ENCODE results near the gene RORC. TPM values are rescaled to one million over a fixed set of nuclear protein-coding genes. Genes with fewer than 3 reads are reported as not detected.

RORC gene
- total and polyA plus RNA-seq, 4 donors, result 7.6 to 24.7 (median 9.6) TPM

DNA sequence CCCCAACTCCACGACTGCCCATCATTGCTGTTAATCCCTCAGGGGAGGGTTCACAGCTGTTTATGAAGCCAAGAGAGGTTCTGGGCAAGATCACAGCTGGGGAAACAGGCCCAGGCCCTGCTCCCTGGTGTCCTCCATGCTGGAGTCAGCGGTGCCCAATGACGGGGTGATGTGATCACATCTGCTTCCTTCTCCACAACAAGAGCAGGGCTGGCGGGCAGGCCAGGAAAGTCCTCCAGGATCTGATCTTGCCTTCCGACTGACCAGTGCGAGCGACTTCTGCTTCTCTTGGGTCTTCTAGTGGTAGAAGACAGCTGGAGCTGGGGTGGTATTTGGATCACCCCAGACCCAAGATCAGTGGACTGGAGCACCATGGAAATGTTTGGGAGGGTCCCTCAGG lies 25.4 kb downstream of the RORC start:
- no peak overlapping the region for H3K27ac ChIP-seq (ENCODE audit: low read depth in 1 of 2, low read length in 1 of 2)
- peaks cover 0 to 4% (median 0%) of the 10 kb centered on the region in 3 donors for H3K27me3 ChIP-seq (ENCODE audit: control insufficient read depth in 3 of 3, insufficient read depth in 3 of 3, low read length in 2 of 3)
- no peaks in the 10 kb centered on the region for H3K9me3 ChIP-seq (ENCODE audit: control insufficient read depth in 4 of 4, insufficient read depth in 3 of 4, low read length in 3 of 4)
- ATAC-seq (ENCODE audit: insufficient read depth, low FRiP score) (no peak), DNase-seq (no peak)
- peaks cover 0 to 3% (median 0%) of the 10 kb centered on the region in 4 donors for H3K36me3 ChIP-seq (ENCODE audit: control insufficient read depth in 4 of 4, insufficient read depth in 4 of 4, low read length in 4 of 4)
- 89% methylated on average over 7 of the region's 7 CpGs for WGBS, 2 donors
- no peak overlapping the region for H3K4me3 ChIP-seq
- H3K9ac ChIP-seq (ENCODE audit: insufficient read depth in 1 of 2, low read length in 2 of 2), result no peak overlapping the region
- H3K4me1 ChIP-seq (ENCODE audit: control insufficient read depth in 5 of 5, insufficient read depth in 5 of 5, low read length in 5 of 5), result no peaks in the 10 kb centered on the region
- TF ChIP-seq, protein P1, sequence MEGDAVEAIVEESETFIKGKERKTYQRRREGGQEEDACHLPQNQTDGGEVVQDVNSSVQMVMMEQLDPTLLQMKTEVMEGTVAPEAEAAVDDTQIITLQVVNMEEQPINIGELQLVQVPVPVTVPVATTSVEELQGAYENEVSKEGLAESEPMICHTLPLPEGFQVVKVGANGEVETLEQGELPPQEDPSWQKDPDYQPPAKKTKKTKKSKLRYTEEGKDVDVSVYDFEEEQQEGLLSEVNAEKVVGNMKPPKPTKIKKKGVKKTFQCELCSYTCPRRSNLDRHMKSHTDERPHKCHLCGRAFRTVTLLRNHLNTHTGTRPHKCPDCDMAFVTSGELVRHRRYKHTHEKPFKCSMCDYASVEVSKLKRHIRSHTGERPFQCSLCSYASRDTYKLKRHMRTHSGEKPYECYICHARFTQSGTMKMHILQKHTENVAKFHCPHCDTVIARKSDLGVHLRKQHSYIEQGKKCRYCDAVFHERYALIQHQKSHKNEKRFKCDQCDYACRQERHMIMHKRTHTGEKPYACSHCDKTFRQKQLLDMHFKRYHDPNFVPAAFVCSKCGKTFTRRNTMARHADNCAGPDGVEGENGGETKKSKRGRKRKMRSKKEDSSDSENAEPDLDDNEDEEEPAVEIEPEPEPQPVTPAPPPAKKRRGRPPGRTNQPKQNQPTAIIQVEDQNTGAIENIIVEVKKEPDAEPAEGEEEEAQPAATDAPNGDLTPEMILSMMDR (IDR thresholded peaks at IDR 0.05; ENCODE audit: control extremely low read depth, extremely low read depth), result no peak

DNA sequence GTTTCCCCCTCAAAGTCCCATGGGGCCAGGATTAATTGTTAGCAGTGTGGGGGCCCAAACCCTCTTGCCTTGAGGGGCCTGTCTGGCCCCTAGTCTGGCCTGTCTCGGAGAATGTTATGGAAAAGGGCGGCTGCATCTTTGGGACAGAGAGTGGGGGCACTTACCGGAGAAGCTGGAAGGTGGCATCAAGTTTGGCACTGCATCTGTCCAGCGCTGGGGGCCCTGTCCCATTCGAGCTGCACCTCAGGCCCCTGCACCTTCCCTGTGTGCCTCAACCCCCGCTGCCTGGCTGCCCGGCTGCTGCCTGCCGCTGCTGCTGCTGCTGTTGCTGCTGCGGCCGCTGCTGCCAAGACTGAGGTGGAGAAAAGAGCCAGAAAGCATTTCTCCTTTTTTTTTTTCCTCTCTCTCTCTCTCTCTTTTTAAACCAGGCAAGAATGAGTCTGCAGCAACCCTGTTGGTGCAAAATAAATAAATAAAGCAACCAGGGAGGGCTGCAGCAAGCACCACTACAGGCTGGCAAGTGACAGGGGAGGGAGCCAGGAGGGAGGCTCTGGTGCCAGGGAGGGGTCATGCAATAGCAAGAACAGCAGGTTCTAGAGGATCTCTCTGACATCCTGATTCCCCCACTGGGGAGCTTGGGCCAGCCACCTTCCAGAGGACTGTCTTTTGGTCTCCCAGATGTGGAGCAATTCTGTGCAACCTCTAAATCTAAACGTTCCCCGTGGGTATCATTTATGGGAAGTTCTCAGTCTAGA lies 26.4 kb downstream of the RORC start, which contains the start of gene LINGO4:
Gene LINGO4 (minus strand): TSS at position 354 of the 755 bp plus-strand sequence. CDS start 2,715 bp downstream, outside the sequence.
- TF ChIP-seq, protein P1 (IDR thresholded peaks at IDR 0.05; ENCODE audit: control extremely low read depth, extremely low read depth), result no peak
- Histone ChIP-seq H3K27ac (ENCODE audit: low read depth in 1 of 2, low read length in 1 of 2) (no peak within 1 kb of the TSS), H3K36me3 (ENCODE audit: control insufficient read depth in 4 of 4, insufficient read depth in 4 of 4, low read length in 4 of 4) (peaks cover 0 to 3% (median 0%) of the 10 kb centered on the region in 4 donors), H3K9ac (ENCODE audit: insufficient read depth in 1 of 2, low read length in 2 of 2) (no peak within 1 kb of the TSS), H3K4me1 (ENCODE audit: control insufficient read depth in 5 of 5, insufficient read depth in 5 of 5, low read length in 5 of 5) (no peaks in the 10 kb centered on the region), H3K9me3 (ENCODE audit: control insufficient read depth in 4 of 4, insufficient read depth in 3 of 4, low read length in 3 of 4) (no peaks in the 10 kb centered on the region), H3K4me3 (no peak within 1 kb of the TSS), H3K27me3 (ENCODE audit: control insufficient read depth in 3 of 3, insufficient read depth in 3 of 3, low read length in 2 of 3) (peaks cover 0 to 4% (median 2%) of the 10 kb centered on the region in 3 donors)
- 71 to 75% methylated on average over 12 of the region's 12 CpGs for WGBS, 2 donors
- ATAC-seq (ENCODE audit: insufficient read depth, low FRiP score), result no peak
- DNase-seq, result no peak

DNA sequence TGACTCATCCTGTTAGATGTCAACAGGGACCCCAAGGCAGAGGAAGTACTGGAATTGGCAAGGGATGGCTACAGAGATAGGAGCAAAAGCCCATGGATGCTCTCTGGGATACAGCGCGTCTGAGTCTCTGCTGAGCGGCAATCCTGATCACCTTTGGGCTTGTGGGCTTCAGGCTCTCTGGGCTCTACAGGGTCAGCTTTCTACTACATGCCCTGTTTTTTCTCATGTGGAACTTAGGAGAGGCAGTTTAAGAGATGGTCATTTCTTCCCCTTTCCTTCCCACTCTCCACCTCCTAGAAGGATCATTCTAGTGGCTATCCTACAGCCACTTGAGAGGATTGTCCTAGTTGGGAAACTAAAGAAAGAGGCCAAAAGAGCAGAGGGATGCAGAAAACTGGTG lies 27.7 kb downstream of the RORC start:
- no peak overlapping the region for H3K9ac ChIP-seq (ENCODE audit: insufficient read depth in 1 of 2, low read length in 2 of 2)
- H3K36me3 ChIP-seq (ENCODE audit: control insufficient read depth in 4 of 4, insufficient read depth in 4 of 4, low read length in 4 of 4), result peaks cover 0 to 3% (median 0%) of the 10 kb centered on the region in 4 donors
- WGBS, 2 donors, result 97 to 100% methylated on average over 3 of the region's 3 CpGs
- H3K4me1 ChIP-seq (ENCODE audit: control insufficient read depth in 5 of 5, insufficient read depth in 5 of 5, low read length in 5 of 5), result no peaks in the 10 kb centered on the region
- H3K27me3 ChIP-seq (ENCODE audit: control insufficient read depth in 3 of 3, insufficient read depth in 3 of 3, low read length in 2 of 3), result peaks cover 0 to 13% (median 4%) of the 10 kb centered on the region in 3 donors
- H3K9me3 ChIP-seq (ENCODE audit: control insufficient read depth in 4 of 4, insufficient read depth in 3 of 4, low read length in 3 of 4), result no peaks in the 10 kb centered on the region
- DNase-seq (no peak), ATAC-seq (ENCODE audit: insufficient read depth, low FRiP score) (no peak)
- no peak overlapping the region for H3K27ac ChIP-seq (ENCODE audit: low read depth in 1 of 2, low read length in 1 of 2)
- no peak overlapping the region for H3K4me3 ChIP-seq
- TF ChIP-seq, protein P1 (IDR thresholded peaks at IDR 0.05; ENCODE audit: control extremely low read depth, extremely low read depth), result no peak

Data from lung (tissue), 12 donors.